GM19438 (cell line): ENCODE results near the gene LPAR3.

Source experiments
- ATAC-seq: cut with Tn5 transposase; IDR thresholded peaks from one replicate; pipeline ENCODE4 v1.9.1; 2021; ENCODE audit warnings: low read depth; ENCODE audit not compliant: unreplicated experiment

The LPAR3 gene

DNA sequence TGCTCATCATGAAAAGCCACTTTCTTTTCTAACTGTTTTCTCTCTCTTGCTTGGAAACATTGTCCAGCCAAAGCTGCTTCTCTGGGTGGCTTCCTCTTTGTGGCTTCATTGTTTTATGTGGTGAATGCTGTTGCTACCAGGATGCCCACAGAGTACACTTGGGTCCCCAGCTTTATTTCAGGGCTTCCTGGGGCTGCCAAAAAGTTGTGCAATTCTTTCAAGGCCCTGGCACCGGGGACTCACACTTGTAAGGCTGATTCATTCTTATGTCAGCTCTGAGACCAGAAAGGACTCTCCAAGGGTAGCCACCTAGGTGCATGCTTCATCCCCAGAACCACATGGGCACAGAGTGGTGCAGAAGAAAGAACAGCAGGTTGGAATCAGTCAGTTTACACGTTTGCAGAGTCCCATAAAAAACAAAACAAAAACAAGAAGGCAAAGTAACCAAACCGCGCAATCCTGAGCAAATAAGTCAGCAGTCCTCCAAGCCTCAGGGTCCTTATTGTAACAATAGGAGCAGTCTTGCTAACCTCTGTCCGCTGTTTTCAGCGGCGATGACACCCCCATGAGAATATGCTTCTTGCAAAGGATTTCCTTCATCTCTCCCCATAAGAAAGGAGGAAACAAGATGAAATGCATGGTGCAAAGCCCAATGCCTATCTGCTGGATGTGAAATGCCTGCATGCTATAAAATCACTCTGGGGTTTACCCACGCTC is 112.8 kb downstream of the LPAR3 start:
- no peak for ATAC-seq

DNA sequence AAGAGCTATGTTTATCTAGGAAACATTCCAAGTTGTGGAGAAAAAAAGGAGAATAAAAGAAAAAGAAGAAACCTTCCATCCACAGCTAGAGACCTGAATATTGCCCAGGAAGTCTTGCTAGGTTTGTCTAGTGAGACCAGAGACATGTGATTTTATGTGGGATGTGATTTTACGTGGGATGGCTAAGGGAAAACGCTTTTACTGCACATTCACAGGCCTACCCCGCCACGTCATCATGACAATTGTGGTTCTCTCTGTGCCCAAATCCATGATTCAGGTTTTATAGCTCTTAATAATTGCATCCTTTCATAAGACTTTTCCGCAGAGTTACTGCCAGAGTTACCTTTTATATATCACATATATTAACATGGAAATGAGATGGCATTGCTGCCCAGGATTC is 116.4 kb downstream of the LPAR3 start:
- ATAC-seq, result no peak

DNA sequence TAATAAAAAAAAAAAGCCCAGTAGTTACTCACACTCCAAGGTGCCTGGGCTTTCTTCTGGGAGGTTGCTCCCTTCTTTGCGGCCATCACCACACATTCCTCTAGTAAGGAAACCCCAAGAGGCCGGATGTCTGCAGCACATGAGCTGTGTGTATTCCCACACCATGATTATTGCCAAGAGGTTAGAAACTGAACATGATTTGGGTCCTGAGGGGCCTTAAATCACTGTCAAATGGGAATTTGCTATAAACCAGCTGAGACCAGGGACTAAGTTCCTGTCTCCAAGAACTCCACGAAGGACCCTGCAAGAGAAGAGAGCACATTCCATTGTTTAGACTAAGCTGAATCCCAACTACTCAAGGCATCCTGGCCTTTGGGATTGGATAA is 117.5 kb downstream of the LPAR3 start:
- no peak for ATAC-seq

DNA sequence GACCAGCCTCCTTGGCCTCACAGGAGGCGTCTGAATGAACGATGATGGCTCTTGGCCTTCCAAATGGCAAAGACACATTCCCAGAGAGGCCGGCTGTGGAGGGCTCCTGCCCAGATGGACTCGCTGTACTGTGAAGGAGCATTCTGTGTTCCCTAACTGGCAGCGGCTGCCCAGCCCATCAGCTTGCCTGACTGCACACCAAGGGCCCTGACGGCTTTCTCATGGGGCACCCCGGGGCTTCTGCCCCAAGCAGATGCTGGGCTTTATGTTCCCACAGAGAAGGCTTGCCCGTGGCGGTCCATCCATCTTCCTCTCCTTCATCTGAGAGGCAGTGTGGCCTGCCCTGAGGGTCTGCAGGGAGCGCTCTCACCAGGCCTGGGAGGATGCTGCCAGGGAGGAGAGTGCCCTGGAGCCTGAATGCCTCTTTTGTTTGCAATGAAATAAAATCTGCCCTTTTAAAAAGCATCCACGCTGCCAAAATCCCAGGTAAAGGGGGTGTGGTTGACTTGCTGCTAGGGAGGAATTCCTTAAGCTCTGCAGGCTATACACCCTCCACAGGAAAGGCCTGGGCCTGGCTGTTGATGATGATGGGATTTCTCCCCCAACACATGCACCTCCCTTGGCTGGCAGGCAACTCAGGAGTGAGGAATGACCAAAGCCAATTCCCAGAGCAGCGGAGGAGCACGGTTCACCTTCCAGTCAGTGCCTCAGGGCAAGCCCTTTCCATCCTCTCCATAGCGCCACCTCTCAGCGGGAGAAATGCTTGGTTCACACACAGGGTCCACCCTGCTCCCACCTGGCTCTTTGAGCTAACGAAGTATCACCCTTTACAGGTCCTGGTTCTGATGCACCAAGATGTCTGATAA is 118.1 kb downstream of the LPAR3 start:
- no peak for ATAC-seq

DNA sequence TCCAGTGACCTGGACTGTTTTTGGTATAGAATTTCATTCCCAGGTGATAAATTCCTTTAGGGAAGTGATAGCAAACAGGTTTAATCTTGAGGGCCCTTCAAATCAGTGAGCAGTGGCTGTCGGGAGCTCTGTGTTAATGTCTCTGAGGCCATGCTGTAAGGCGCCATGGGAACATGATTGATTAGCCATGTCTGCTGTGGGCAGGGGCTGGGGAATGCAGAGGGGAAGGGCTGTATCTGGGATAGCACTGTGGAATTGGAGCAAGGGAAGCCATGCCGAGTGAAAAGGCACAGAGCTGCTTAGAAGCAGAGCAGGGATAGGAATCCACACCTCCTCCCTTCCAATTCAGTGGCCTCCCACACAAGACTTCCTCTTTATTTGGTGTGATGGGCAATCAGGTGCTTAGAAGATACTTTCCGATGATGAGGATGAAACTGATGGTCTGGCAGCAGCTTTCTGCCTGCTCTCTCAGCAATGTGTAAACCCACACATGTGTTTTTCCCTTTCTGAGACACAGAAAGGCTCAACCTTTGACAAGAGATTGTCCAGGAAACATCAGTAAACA is 119.0 kb downstream of the LPAR3 start:
- no peak for ATAC-seq

DNA sequence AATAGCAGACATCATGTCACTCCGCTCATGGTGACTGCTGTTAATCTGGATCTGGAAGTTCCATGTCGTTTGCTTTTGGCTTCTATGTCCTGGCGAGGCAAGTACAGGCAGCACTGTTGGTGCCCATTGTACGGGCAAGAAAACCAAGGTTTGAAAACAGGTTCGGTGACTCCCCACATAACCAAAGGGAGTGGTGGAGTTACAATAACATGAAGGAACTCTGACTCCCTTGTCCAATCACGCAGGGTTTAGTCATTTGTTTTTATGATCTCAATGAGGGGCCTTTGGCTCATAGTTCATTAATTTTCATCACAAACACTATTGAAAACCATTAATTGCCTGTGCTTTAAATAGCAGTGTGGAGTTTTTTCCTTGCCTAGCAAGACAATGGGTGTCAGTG is 119.8 kb downstream of the LPAR3 start:
- no peak for ATAC-seq

DNA sequence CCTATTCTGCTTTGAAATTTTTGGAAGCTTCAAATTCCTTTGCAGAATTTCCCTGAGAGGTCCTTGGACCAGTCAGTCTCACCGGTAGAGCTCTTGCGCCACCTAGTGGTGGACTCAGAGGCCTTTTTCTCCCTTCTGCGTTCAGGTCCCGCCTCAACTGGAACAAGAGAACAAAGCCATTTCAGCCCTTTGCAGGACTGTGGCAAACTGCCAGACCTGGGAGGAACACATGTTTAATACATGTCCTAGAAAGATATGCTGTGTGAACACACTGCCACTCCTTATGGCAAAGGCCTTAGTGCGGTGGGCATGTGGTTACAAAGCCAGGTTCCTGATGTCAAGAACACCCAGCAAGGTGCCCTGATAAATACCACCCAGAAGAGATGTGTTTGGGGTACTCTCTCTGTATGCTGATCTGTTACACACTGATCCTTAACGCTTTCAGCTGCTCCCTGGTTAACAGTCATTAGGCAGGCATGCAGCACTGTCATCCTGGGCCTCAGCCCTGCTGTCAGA is 120.5 kb downstream of the LPAR3 start:
- ATAC-seq, result peak; percentile 82

DNA sequence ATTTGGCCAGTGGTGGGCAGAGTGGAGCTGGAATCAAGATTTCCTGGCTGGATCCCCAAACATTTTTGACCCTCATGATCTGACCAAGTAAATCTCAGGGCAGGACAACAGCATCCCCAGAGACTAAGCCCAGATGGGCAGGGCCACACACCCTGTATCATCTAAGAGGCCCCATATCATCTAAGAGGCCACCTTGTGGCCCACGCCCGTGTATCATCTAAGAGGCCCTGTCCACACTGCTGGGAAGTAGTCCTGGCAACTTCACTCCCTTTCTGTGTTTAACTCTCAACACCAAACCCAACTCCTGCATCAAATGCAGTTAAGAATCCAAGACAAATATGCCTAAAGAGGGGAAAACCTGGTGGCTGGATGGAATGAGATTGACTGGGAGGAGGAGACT is 121.1 kb downstream of the LPAR3 start:
- no peak for ATAC-seq

DNA sequence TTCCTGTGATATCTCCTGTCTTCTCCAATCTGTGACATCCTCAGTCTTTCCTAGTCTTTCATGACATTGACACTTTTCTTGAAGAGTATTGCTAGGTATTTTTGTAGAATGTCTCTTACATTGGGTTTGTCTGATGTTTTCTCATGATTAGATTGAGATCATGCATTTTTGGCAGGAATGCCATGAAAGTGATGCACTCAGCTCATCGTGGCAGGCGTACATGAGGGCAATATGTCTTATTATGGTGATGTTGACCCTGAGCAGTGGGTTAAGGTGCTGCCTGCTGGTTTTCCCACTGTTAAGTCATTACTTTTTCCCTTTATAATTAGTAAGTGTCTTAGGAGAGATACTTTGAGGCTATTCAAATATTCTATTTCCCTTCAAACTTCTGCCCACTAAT is 122.5 kb downstream of the LPAR3 start:
- no peak for ATAC-seq

DNA sequence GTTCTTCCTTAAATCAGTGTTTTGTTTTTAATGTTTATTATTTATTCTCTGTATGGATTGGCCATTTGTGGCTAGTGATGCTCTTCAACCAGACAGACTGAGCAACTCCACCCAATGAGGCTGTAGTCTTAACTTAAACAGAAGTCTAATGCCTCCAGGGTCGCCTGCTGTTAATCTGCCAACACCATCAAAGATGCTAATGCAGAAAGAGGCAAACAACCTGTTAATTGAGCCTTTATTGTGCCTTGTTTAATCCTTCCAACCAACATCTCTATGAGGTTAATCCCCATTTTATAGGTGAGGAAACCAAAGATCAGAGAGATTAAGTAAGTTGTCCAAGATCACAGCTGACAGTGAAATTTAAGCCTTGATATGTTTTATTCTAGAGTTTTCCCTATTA is 123.4 kb downstream of the LPAR3 start:
- no peak for ATAC-seq

DNA sequence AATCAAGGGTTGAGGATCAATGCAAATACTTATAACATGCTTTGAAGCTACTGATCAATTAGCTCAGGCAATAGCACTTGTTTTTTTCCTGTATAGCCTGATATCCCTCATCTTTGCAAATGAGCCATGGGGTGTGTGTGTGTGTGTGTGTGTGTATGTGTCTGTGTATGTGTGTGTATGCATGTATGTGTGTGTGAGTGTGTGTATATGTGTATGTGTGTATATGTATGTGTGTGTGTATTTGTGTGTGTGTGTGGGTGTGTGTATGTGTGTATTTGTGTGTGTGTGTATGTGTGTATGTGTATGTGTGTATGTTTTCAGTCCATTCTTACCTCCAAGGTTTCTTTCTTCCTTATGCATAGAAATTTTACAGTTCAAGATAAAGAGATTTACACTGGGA is 124.4 kb downstream of the LPAR3 start:
- ATAC-seq, result no peak

DNA sequence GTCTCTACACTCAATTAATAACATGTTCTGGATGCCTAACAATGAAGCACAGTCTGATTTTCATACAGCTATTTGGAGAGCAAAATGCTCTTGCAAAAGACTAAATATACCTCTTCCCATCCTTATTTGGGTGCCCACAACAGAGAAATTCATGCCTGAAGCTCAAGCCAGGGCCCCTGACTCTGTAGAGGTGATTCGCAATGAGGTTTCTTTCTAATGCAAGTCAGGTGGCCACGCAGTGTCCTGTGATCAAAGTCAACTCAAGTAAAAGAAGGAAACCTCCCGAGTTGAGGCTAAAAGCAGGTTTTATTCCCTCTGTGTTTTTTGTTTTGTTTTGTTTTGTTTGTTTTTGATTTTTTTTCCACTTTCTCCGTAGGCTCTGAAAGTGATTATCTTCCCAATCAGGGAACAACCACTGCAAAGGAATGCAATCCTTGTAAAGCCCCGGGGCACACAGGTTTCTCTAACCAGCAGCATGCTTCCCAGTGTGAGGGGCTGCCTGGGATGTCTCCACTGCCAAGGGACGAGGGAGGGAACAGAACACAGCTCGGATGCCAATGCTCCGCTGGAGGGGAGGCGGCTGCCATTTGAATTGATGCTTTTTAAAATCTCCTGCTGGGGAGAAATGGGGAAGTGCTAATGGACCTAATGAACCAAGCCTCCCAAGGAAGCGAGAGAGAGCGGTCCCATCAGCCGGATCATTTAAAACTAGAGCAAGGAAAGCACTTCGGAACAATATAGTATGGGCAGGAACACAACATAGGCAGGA is 128.9 kb downstream of the LPAR3 start:
- ATAC-seq, result no peak

DNA sequence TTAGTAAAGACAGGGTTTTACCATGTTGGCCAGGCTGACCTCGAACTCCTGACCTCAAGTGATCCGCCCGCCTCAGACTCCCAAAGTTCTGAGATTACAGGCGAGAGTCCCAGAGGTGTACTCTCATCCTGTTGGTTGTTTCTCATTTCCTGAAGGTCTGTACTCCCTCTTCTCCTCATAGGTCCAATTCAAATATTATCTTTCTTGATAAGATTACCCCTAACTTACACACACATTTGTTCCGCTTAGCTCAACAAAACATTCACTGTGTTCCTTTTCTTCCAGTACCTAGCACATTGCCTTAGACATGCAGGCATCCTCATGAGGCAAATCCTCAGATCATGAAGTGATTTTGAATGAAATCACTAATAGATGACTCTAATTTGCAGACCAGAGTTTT is 130.3 kb downstream of the LPAR3 start:
- ATAC-seq, result no peak
